Calu3 (cell line): ENCODE results near the gene PTH2. TPM values are rescaled to one million over a fixed set of nuclear protein-coding genes. Genes with fewer than 3 reads are reported as not detected.

ENCODE experiments used
- BruUV-seq: library from RNA; stranded (reverse); fragments of 400-500 nt; replicated peaks from 2 replicates; lab custom pipeline; 2021; lab: Mats Ljungman, UMichigan
- CTCF ChIA-PET: fragments of 300-600 bp; sonication (Branson Sonifier 250); formaldehyde crosslinking; loops from one replicate; lab custom pipeline; 2022; ENCODE audit warnings: antibody characterized with exemption; lab: Charles Lee
- DNase-seq: peaks from one replicate; pipeline ENCODE4 v3.0.0; 2022
- H3K27ac Mint-ChIP-seq: one replicate; pipeline ENCODE4 v1.8.0; 2022; ENCODE audit warnings: mixed read lengths; ENCODE audit not compliant: unreplicated experiment
- H3K27me3 Mint-ChIP-seq: one replicate; pipeline ENCODE4 v1.8.0; 2022; ENCODE audit warnings: mixed read lengths; ENCODE audit not compliant: unreplicated experiment
- H3K36me3 Mint-ChIP-seq: one replicate; pipeline ENCODE4 v1.8.0; 2022; ENCODE audit warnings: mild to moderate bottlenecking, moderate library complexity, mixed read lengths; ENCODE audit not compliant: insufficient read depth, unreplicated experiment
- H3K4me1 Mint-ChIP-seq: one replicate; pipeline ENCODE4 v1.8.0; 2022; ENCODE audit warnings: mild to moderate bottlenecking, low read depth, mixed read lengths; ENCODE audit not compliant: unreplicated experiment
- H3K4me3 Mint-ChIP-seq: one replicate; pipeline ENCODE4 v1.8.0; 2022; ENCODE audit warnings: mild to moderate bottlenecking, low read depth, moderate library complexity, mixed read lengths; ENCODE audit not compliant: unreplicated experiment
- H3K9me3 Mint-ChIP-seq: one replicate; pipeline ENCODE4 v1.8.0; 2022; ENCODE audit warnings: low read depth, mixed read lengths; ENCODE audit not compliant: unreplicated experiment
- intact Hi-C: fragments of 100-400 bp; cut with micrococcal nuclease; formaldehyde crosslinking; loops from one replicate; pipeline ENCODE4 v1.10.0; 2022; ENCODE audit not compliant: unreplicated experiment
- total RNA-seq: library from RNA; stranded (reverse); gene quantifications from 2 replicates; pipeline ENCODE4 v1.2.3, GENCODE V29; 2022
- TF ChIP-seq, protein P1 (sequence below): fragments of 200-600 bp; IDR thresholded peaks from one replicate; pipeline ENCODE4 v1.8.0; 2022; ENCODE audit warnings: antibody characterized with exemption; ENCODE audit not compliant: unreplicated experiment

The PTH2 gene
- total RNA-seq, 1 experiment from 2014 or later = not detected

DNA sequence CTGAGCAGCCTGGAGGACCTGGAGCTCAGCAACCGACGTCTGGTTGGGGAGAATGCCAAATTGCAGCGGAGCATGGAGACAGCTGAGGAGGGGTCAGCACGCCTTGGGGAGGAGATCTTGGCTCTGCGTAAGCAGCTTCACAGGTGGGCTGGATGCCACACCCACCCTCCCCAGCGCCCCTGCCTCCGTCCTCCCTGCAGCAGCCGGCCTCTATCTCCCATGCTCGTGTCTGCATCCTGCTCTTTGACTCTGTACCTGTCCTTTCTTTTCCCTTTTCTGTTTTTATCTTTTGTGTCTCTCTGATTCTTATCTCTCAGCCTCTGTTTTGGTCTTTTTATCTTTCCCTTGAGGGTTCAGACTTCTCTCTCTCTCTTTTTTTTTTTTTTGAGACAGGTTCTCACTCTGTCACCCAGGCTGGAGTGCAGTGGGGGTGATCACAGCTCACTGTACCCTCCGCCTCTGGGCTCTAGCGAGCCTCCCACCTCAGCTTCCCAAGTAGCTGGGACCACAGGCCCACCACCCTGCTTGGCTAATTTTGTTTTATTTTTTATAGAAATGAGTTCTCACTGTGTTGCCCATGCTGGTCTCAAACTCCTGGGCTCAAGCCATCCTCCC, 25.1 kb downstream of the PTH2 start:
- H3K27me3 Mint-ChIP-seq = peaks cover 56% of the 10 kb centered on the region
- intact Hi-C loops = no loop called here
- H3K36me3 Mint-ChIP-seq = no peaks in the 10 kb centered on the region
- DNase-seq = no peak
- BruUV-seq = no TSS peak
- CTCF ChIA-PET = interaction anchor here (0.7 to 1.2 kb wide), 2 partner anchors 8 to 41 kb away, joined by 3 to 12 read pairs; no protein-coding TSS in a partner anchor
- H3K4me3 Mint-ChIP-seq = no peak overlapping the region
- no peaks in the 10 kb centered on the region for H3K4me1 Mint-ChIP-seq
- H3K27ac Mint-ChIP-seq = no peak overlapping the region
- H3K9me3 Mint-ChIP-seq = no peaks in the 10 kb centered on the region
- TF ChIP-seq, protein P1, sequence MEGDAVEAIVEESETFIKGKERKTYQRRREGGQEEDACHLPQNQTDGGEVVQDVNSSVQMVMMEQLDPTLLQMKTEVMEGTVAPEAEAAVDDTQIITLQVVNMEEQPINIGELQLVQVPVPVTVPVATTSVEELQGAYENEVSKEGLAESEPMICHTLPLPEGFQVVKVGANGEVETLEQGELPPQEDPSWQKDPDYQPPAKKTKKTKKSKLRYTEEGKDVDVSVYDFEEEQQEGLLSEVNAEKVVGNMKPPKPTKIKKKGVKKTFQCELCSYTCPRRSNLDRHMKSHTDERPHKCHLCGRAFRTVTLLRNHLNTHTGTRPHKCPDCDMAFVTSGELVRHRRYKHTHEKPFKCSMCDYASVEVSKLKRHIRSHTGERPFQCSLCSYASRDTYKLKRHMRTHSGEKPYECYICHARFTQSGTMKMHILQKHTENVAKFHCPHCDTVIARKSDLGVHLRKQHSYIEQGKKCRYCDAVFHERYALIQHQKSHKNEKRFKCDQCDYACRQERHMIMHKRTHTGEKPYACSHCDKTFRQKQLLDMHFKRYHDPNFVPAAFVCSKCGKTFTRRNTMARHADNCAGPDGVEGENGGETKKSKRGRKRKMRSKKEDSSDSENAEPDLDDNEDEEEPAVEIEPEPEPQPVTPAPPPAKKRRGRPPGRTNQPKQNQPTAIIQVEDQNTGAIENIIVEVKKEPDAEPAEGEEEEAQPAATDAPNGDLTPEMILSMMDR = no peak

DNA sequence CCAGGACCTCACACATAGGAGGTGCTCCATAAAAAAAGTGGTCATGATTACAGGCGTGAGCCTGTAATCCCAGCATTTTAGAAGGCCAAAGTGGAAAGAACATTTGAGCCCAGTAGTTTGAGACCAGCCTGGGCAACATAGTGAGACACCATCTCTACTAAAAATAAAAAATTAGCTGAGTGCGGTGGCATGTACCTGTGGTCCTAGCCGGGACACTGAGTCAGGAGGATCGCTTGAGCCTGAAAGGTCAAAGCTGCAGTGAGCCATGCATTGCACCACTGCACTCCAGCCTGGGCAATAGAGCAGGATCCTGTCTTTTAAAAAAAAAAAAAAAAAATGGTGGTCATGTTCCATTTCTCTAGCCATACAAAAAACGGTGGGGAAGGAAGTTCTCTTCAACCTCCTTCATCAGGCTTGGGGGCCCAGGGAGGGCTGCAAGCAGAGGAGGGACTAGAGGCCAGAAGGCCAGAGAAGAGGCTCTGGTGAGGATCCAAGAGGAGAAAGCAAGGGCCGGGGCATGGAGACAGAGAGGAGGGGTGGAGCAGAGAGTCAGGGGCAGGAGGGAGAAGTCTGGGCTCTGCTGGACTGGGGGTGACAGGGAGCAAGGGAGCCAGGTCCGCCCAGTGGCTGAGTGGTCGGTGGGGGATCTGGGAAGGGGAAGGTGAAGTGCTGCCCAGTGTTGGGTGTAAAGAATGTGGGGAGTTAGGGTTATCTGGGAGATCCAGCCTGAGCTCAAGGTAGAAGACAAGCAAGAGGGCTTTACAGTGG, 26.3 kb downstream of the PTH2 start:
- no TSS peak for BruUV-seq
- DNase-seq = no peak
- Mint-ChIP-seq H3K36me3 (no peaks in the 10 kb centered on the region), H3K4me3 (no peak overlapping the region), H3K27ac (no peak overlapping the region), H3K4me1 (peaks cover 5% of the 10 kb centered on the region), H3K9me3 (no peaks in the 10 kb centered on the region), H3K27me3 (peaks cover 66% of the 10 kb centered on the region)
- intact Hi-C loops = no loop called here
- TF ChIP-seq, protein P1 = no peak
- CTCF ChIA-PET = interaction anchor here (0.5 to 1.2 kb wide), 2 partner anchors 9 to 44 kb away, joined by 3 read pairs; no protein-coding TSS in a partner anchor

DNA sequence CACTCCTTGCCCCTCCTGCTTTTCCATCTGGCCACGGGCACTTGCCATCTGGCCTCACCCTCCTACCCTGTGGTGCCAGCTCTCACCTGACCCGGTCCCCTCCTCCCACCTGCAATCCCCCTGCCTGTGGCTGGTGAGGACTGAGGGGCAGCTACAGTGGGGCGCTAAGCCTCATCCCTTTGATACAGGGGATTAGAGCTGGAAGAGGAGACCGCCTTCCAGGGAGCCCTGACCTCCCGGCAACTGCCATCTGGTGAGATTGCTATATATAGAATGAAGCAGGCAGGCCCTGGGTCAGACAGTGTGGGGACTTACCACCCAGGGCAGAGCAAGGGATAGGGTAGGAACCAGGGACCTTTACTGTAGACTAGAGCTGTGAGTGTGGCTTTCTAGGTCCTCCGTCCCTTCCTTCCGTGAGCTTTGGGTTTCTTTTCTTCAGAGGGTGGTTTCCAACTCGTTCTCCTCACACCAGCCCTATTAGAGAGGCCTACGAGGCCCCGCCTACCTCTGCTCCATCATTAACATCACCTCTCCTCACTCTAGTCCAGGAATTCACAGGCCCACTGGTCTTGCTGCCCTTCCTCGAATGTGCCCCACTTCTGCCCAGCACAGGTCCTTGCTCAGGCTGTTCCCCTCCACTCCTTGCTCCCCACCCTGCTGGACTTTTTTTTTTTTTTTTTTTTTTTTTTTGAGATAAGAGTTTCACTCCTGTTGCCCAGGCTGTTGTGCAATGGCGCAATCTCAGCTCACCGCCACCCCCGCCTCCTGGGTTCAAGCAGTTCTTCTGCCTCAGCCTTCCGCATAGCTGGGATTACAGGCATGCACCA, 27.4 kb downstream of the PTH2 start:
- CTCF ChIA-PET = interaction anchor here (0.6 to 0.7 kb wide), 2 partner anchors 150 to 321 kb away, joined by 3 read pairs; no protein-coding TSS in a partner anchor
- H3K4me1 Mint-ChIP-seq = peaks cover 9% of the 10 kb centered on the region
- peaks cover 78% of the 10 kb centered on the region for H3K27me3 Mint-ChIP-seq
- intact Hi-C loops = no loop called here
- H3K4me3 Mint-ChIP-seq = no peak overlapping the region
- BruUV-seq = no TSS peak
- TF ChIP-seq, protein P1 = no peak
- H3K27ac Mint-ChIP-seq = no peak overlapping the region
- DNase-seq = no peak
- no peaks in the 10 kb centered on the region for H3K9me3 Mint-ChIP-seq
- no peaks in the 10 kb centered on the region for H3K36me3 Mint-ChIP-seq

DNA sequence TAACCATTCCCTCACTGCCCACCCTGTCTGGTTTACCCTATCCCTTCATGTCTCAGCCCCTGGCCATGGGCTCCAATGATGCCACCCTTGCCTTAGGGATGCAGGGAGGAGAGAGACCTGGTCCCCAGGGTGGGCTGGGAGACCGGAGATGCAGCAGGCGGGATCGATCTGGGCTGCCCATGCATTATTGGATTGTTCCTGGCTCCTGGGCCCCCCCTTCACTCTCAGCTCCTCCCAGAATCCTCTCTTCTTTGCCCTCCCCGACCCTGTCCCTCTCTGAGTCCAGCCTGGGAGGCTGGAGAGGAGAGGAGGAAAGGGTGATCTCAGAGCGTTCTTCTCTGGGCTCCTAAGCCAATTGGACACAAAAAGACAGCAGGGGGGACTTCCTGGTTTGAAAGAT, 29.4 kb downstream of the PTH2 start:
- no peaks in the 10 kb centered on the region for H3K36me3 Mint-ChIP-seq
- CTCF ChIA-PET = interaction anchor here (0.5 kb wide), 1 partner anchor 75 kb away, joined by 4 read pairs; no protein-coding TSS in a partner anchor
- TF ChIP-seq, protein P1 = no peak
- intact Hi-C loops = loop anchor here (5.0 kb wide), 2 partner anchors 33 to 178 kb away; partner anchors contain the start of gene GFY
- no peak overlapping the region for H3K4me3 Mint-ChIP-seq
- peaks cover 92% of the 10 kb centered on the region for H3K27me3 Mint-ChIP-seq
- H3K27ac Mint-ChIP-seq = no peak overlapping the region
- peaks cover 9% of the 10 kb centered on the region for H3K4me1 Mint-ChIP-seq
- BruUV-seq = no TSS peak
- DNase-seq = no peak
- no peaks in the 10 kb centered on the region for H3K9me3 Mint-ChIP-seq
